AG10803 (cell line): ENCODE data around the gene SLC38A1.

Source experiments
- DNase-seq: peaks from one replicate; pipeline ENCODE4 v3.0.0; 2010; ENCODE audit warnings: low read depth
- H3K4me3 ChIP-seq: 2 replicates; pipeline ENCODE4 v1.5.1; 2011; ENCODE audit warnings: mild to moderate bottlenecking, low read length, control low read depth
- CTCF ChIP-seq: conservative IDR thresholded peaks from 2 replicates; pipeline ENCODE4 v1.5.1; 2011; ENCODE audit warnings: mild to moderate bottlenecking, low read length, control low read depth, inconsistent platforms

The SLC38A1 gene

GRCh38 chr12:46187023-46187422 is 81.8 kb downstream of the SLC38A1 start:
- TF ChIP-seq CTCF = no peak
- no peak overlapping the region for H3K4me3 ChIP-seq
- peak; percentile 80 for DNase-seq

- no peak overlapping the region for H3K4me3 ChIP-seq
- no peak for DNase-seq
- no peak for TF ChIP-seq CTCF
Measured at GRCh38 chr12:46186088-46186487, 82.8 kb downstream of the SLC38A1 start.

GRCh38 chr12:46185686-46186085 is 83.2 kb downstream of the SLC38A1 start:
- TF ChIP-seq CTCF = no peak
- DNase-seq = no peak
- no peak overlapping the region for H3K4me3 ChIP-seq

GRCh38 chr12:46184798-46185595 is 83.8 kb downstream of the SLC38A1 start:
- no peak for DNase-seq
- no peak for TF ChIP-seq CTCF
- no peak overlapping the region for H3K4me3 ChIP-seq

- no peak for TF ChIP-seq CTCF
- no peak for DNase-seq
- no peak overlapping the region for H3K4me3 ChIP-seq
Measured at GRCh38 chr12:46183112-46183511, 85.7 kb downstream of the SLC38A1 start.

GRCh38 chr12:46181465-46181864 is 87.4 kb downstream of the SLC38A1 start:
- no peak for TF ChIP-seq CTCF
- DNase-seq = no peak
- no peak overlapping the region for H3K4me3 ChIP-seq

- DNase-seq = no peak
- no peak overlapping the region for H3K4me3 ChIP-seq
- no peak for TF ChIP-seq CTCF
Measured at GRCh38 chr12:46179693-46180452, 89.0 kb downstream of the SLC38A1 start.
